ENCODE results near the gene EVA1C.

Gene EVA1C

DNA sequence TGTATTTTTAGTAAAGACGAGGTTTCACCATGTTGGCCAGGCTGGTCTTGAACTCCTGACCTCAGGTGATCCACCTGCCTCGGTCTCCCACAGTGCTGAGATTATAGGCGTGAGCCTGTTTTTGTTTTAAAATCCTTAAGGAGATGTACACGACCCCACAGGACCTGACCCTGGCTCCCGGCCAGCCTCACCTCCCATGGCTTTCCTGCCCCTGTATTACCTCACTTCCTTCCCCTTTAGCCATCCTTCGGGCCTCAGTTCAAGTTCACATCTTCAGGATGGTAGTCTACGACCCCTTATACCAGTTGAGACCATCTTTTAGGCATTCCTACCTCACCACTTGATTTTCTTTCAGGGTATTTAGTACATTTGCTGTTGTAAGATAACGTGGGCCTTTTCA, 136.5 kb downstream of the EVA1C start:
- in situ Hi-C loops (cut with MboI; ENCODE audit: low sequenced_read_pairs, unreplicated experiment) = no loop called here
- TF ChIP-seq, protein P1, sequence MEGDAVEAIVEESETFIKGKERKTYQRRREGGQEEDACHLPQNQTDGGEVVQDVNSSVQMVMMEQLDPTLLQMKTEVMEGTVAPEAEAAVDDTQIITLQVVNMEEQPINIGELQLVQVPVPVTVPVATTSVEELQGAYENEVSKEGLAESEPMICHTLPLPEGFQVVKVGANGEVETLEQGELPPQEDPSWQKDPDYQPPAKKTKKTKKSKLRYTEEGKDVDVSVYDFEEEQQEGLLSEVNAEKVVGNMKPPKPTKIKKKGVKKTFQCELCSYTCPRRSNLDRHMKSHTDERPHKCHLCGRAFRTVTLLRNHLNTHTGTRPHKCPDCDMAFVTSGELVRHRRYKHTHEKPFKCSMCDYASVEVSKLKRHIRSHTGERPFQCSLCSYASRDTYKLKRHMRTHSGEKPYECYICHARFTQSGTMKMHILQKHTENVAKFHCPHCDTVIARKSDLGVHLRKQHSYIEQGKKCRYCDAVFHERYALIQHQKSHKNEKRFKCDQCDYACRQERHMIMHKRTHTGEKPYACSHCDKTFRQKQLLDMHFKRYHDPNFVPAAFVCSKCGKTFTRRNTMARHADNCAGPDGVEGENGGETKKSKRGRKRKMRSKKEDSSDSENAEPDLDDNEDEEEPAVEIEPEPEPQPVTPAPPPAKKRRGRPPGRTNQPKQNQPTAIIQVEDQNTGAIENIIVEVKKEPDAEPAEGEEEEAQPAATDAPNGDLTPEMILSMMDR (IDR thresholded peaks at IDR 0.05; ENCODE audit: borderline replicate concordance, control extremely low read depth, extremely low read depth, insufficient read depth, missing control alignments) = no peak
- DNase-seq (ENCODE audit: low spot score) = no peak

DNA sequence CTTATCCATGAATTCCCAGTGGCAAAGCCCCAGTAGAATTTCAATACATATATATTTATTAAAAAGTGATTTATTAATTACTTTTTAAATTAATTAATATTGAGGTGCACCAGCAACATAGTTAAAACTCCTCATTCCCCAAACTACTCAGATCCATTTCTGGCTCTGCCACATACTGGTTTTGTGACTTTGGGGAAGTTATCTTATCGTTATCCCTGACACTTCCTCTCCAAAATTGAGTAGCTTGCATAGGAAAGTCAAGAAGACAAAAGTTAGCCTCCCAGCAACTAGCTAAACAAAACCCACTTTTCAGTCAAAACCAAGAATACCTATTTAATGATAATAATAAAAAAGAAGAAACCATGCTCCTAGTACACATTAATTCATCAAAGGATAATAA, 136.9 kb downstream of the EVA1C start:
- TF ChIP-seq, protein P1 (IDR thresholded peaks at IDR 0.05; ENCODE audit: borderline replicate concordance, control extremely low read depth, extremely low read depth, insufficient read depth, missing control alignments) = no peak
- no peak for DNase-seq (ENCODE audit: low spot score)
- in situ Hi-C loops (cut with MboI; ENCODE audit: low sequenced_read_pairs, unreplicated experiment) = no loop called here

DNA sequence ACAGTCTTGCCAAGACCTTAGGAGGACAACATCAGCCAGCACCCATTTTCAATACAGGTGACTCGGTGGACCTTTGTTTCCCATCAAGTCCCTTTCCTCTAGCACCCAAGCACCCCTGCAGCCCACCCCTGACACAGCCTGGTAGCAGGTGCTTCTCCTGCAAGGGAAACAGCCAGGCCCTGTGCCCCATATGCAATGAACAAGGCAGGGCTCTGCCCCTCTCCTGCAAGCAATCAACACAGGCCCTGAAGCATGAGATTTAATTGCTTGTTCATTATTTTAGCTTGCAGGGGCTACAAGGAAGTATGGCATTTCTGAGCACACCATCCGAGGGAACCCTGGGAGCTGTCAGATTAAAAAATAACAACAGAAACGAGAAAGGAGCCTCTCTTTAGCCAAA, 137.4 kb downstream of the EVA1C start:
- in situ Hi-C loops (cut with MboI; ENCODE audit: low sequenced_read_pairs, unreplicated experiment) = no loop called here
- TF ChIP-seq, protein P1 (IDR thresholded peaks at IDR 0.05; ENCODE audit: borderline replicate concordance, control extremely low read depth, extremely low read depth, insufficient read depth, missing control alignments) = no peak
- no peak for DNase-seq (ENCODE audit: low spot score)

- TF ChIP-seq, protein P1 (IDR thresholded peaks at IDR 0.05; ENCODE audit: borderline replicate concordance, control extremely low read depth, extremely low read depth, insufficient read depth, missing control alignments) = no peak
- no peak for DNase-seq (ENCODE audit: low spot score)
- in situ Hi-C loops (cut with MboI; ENCODE audit: low sequenced_read_pairs, unreplicated experiment) = no loop called here
These were observed 142.5 kb downstream of the EVA1C start for GRCh38 chr21:32554832-32555638.

- in situ Hi-C loops (cut with MboI; ENCODE audit: low sequenced_read_pairs, unreplicated experiment) = no loop called here
- TF ChIP-seq, protein P1 (IDR thresholded peaks at IDR 0.05; ENCODE audit: borderline replicate concordance, control extremely low read depth, extremely low read depth, insufficient read depth, missing control alignments) = no peak
- no peak for DNase-seq (ENCODE audit: low spot score)
These were observed 145.6 kb downstream of the EVA1C start for GRCh38 chr21:32558106-32558505.

DNA sequence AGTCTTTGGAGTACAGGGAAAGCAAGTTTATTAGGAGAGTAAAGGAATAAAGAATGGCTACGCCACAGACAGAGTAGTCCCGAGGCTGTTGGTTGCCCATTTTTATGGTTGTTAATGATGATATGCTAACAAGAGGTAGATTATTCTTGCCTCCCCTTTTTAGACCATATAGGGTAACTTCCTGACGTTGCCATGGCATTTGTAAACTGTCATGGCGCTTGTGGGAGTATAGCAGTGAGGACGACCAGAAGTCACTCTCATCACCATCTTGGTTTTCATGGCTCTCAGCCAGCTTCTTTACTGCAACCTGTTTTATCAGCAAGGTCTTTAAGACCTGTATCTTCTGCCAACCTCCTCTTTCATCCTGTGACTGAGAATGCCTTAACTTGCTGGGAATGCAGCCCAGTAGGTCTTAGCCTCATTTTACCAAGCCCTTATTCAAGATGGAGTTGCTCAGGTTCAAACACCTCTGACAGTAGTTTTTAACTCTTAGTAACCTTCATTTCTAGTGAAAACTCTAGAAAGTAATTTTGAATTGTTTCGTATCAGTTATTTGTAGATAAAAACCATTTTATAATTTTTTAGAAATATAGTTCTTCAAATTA, 146.6 kb downstream of the EVA1C start:
- TF ChIP-seq, protein P1 (IDR thresholded peaks at IDR 0.05; ENCODE audit: borderline replicate concordance, control extremely low read depth, extremely low read depth, insufficient read depth, missing control alignments) = no peak
- no peak for DNase-seq (ENCODE audit: low spot score)
- in situ Hi-C loops (cut with MboI; ENCODE audit: low sequenced_read_pairs, unreplicated experiment) = no loop called here

All from GM13976 (cell line).